ENCODE results near the gene HS3ST6. TPM values are rescaled to one million over a fixed set of nuclear protein-coding genes. Genes with fewer than 3 reads are reported as not detected.
"Not testable (repeated sequence)": the region's sequence is repeated elsewhere in the genome, so short reads cannot be mapped to it uniquely, and the experiment has no call there.

HS3ST6 gene
- total RNA-seq, 4 donors from 2014 or later = 1.6 to 9.9 (median 6.3) TPM

DNA sequence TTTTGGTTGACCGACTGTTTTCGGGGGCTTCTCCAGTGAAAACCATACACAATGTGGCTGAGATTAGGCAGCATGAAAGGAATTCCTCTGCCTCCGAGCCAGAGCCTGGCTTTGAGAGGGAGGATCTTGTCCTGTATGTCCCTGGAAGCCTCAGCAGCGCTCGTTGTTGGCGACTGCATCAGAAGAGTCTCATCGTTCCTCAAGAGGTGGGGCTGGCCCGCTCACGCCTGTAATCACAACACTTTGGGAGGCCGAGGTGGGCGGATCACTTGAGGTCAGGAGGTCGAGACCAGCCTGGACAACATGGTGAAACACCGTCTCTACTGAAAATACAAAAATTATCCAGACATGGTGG lies 15.0 kb downstream of the HS3ST6 start:
- H3K27me3 ChIP-seq = peaks cover 0 to 57% (median 0%) of the 10 kb centered on the region in 4 donors
- no peak overlapping the region for H3K27ac ChIP-seq
- peaks cover 0 to 38% (median 12%) of the 10 kb centered on the region in 3 donors for H3K4me1 ChIP-seq
- WGBS, 2 donors = 68% methylated on average over 10 of the region's 13 CpGs; no CpG with 5 or more reads in 1 of the 2 donors
- TF ChIP-seq POLR2A (IDR thresholded peaks at IDR 0.05) = no peak
- no peak for TF ChIP-seq CTCF (IDR thresholded peaks at IDR 0.05)
- intact Hi-C loops (cut with DNase I) = no loop called here
- H3K4me3 ChIP-seq = no peak overlapping the region
- H3K36me3 ChIP-seq = no peaks in the 10 kb centered on the region
- no peak for DNase-seq
- H3K9me3 ChIP-seq = no peaks in the 10 kb centered on the region

GRCh38 chr16:1902547-1903219 lies 15.5 kb downstream of the HS3ST6 start:
- TF ChIP-seq POLR2A (IDR thresholded peaks at IDR 0.05) (no peak), CTCF (IDR thresholded peaks at IDR 0.05) (no peak)
- DNase-seq = no peak
- 76 to 82% methylated on average over 7 to 14 of the region's 20 CpGs for WGBS, 2 donors
- Histone ChIP-seq H3K9me3 (no peaks in the 10 kb centered on the region), H3K27me3 (peaks cover 0 to 53% (median 0%) of the 10 kb centered on the region in 4 donors), H3K4me1 (peaks cover 0 to 38% (median 12%) of the 10 kb centered on the region in 3 donors), H3K4me3 (no peak overlapping the region), H3K36me3 (no peaks in the 10 kb centered on the region), H3K27ac (no peak overlapping the region)
- intact Hi-C loops (cut with DNase I) = no loop called here

GRCh38 chr16:1900452-1900774 lies 17.8 kb downstream of the HS3ST6 start:
- intact Hi-C loops (cut with DNase I) = no loop called here

DNA sequence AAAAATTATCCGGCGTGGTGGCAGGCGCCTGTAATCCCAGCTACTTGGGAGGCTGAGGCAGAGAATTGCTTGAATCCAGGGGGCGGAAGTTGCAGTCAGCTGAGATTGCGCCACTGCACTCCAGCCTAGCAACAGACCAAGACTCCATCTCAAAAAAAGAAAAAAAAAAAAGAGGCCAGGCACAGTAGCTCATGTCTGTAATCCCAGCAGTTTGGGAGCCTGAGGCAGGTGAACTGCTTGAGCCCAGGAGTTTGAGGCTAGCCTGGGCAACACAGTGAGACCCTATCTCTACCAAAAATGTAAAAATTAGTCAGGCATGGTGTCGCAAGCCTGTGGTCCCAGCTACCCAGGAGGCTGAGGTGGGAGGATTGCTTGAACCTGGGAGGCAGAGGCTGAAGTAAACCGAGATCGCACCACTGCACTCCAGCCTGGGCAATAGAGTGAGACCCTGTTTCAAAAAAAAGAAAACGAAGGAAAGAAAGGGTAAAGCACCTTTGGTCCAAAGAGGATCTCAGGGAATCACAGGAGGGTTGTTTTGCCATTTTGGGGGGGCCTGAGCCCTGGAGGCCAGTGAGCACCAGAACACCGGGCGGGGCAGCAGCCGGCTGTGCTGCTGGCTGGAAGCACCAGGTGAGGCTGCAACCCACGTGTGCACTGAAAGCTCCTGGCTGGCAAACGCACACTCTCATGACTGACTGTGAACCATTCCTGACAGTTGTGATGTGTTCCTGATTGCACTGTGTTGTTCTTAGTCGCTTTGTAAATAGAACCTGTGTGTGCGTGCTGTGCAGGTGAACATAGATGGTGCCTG lies 18.4 kb downstream of the HS3ST6 start:
- WGBS, 2 donors = 51 to 61% methylated on average over 14 to 16 of the region's 16 CpGs
- Histone ChIP-seq H3K27me3 (peaks cover 0 to 39% (median 0%) of the 10 kb centered on the region in 4 donors), H3K9me3 (no peaks in the 10 kb centered on the region), H3K4me1 (peaks cover 0 to 38% (median 12%) of the 10 kb centered on the region in 3 donors), H3K27ac (peak overlapping the region in 1 of 4 donors; percentile 29), H3K36me3 (no peaks in the 10 kb centered on the region), H3K4me3 (no peak overlapping the region)
- TF ChIP-seq CTCF (IDR thresholded peaks at IDR 0.05) (peak in 2 of 6 experiments; percentile 18 to 30), POLR2A (IDR thresholded peaks at IDR 0.05) (no peak)
- intact Hi-C loops (cut with DNase I) = no loop called here
- DNase-seq = no peak

More at GRCh38 chr16:1900452-1900774, 17.8 kb downstream of the HS3ST6 start:
- peaks cover 0 to 39% (median 0%) of the 10 kb centered on the region in 4 donors for H3K27me3 ChIP-seq
- no peak for DNase-seq
- H3K4me1 ChIP-seq = peaks cover 0 to 34% (median 12%) of the 10 kb centered on the region in 3 donors
- no peak overlapping the region for H3K4me3 ChIP-seq
- no peaks in the 10 kb centered on the region for H3K9me3 ChIP-seq
- TF ChIP-seq POLR2A (IDR thresholded peaks at IDR 0.05) = no peak
- TF ChIP-seq CTCF (IDR thresholded peaks at IDR 0.05) = no peak
- WGBS, 2 donors = 57 to 84% methylated on average over 7 to 8 of the region's 9 CpGs
- H3K36me3 ChIP-seq = no peaks in the 10 kb centered on the region
- peak overlapping the region in 1 of 4 donors; percentile 29 for H3K27ac ChIP-seq

DNA sequence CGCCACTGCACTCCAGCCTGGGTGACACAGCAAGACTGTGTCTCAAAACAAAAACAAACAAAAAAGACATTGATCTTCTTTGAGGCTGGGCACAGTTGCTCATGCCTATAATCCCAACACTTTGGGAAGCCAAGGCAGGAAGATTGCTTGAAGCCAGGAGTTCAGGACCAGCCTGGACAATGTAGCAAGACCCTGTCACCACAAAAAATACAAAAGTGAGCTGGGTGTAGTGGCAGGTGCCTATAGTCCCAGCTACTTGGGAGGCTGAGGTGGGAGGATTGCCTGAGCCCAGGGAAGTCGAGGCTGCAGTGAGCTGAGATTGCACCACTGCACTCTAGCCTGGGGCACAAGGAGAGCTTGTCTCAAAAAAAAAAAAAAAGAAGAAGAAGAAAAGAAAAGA lies 20.5 kb downstream of the HS3ST6 start:
- H3K27ac ChIP-seq; H3K4me3 ChIP-seq; H3K36me3 ChIP-seq; DNase-seq; intact Hi-C loops (cut with DNase I); H3K9me3 ChIP-seq: not testable (repeated sequence)
- Histone ChIP-seq H3K27me3 (peaks cover 0 to 40% (median 0%) of the 10 kb centered on the region in 4 donors), H3K4me1 (peaks cover 0 to 56% (median 12%) of the 10 kb centered on the region in 3 donors)
- WGBS, 2 donors = 54 to 64% methylated on average over 2 of the region's 2 CpGs

All from esophagus squamous epithelium (tissue), 5 donors.